SKM-1 (cell line): ENCODE data around the gene SH3GL1.
A peak's percentile ranks its signal among the peaks of the same experiment; 100 is the strongest.

Experiments used
- DNase-seq: peaks from one replicate; lab custom pipeline; 2025; ENCODE audit not compliant: unreplicated experiment; lab: John Stamatoyannopoulos, UW

The SH3GL1 gene

GRCh38 chr19:4431808-4432674, 31.7 kb upstream of the SH3GL1 start:
- DNase-seq, result peak; percentile 16

- no peak for DNase-seq
Measured at GRCh38 chr19:4431296-4431695, 30.9 kb upstream of the SH3GL1 start.

GRCh38 chr19:4430760-4431159, 30.4 kb upstream of the SH3GL1 start:
- peak; percentile 16 for DNase-seq

GRCh38 chr19:4429771-4430171, 29.4 kb upstream of the SH3GL1 start:
- DNase-seq, result no peak

- no peak for DNase-seq
Measured at GRCh38 chr19:4429256-4429655, 28.9 kb upstream of the SH3GL1 start.

GRCh38 chr19:4428326-4428975, 28.1 kb upstream of the SH3GL1 start:
- DNase-seq, result no peak

GRCh38 chr19:4425537-4425936, 25.2 kb upstream of the SH3GL1 start:
- DNase-seq, result no peak

GRCh38 chr19:4423416-4424126, 23.2 kb upstream of the SH3GL1 start:
- no peak for DNase-seq

- DNase-seq, result no peak
Measured at GRCh38 chr19:4416268-4416667, 15.9 kb upstream of the SH3GL1 start.

- DNase-seq, result no peak
Measured at GRCh38 chr19:4415352-4415751, 15.0 kb upstream of the SH3GL1 start.

- no peak for DNase-seq
Measured at GRCh38 chr19:4414800-4415321, 14.5 kb upstream of the SH3GL1 start.

GRCh38 chr19:4414144-4414799, 13.9 kb upstream of the SH3GL1 start:
- no peak for DNase-seq

- DNase-seq, result no peak
Measured at GRCh38 chr19:4413588-4413987, 13.2 kb upstream of the SH3GL1 start.

- no peak for DNase-seq
Measured at GRCh38 chr19:4409123-4409933, 9.0 kb upstream of the SH3GL1 start.

GRCh38 chr19:4406626-4407025, 6.3 kb upstream of the SH3GL1 start:
- DNase-seq, result no peak

GRCh38 chr19:4405977-4406376, 5.6 kb upstream of the SH3GL1 start:
- no peak for DNase-seq

GRCh38 chr19:4403005-4403761, 2.8 kb upstream of the SH3GL1 start:
- no peak for DNase-seq

- DNase-seq, result peak; percentile 99
Measured at GRCh38 chr19:4402171-4403004, 2.0 kb upstream of the SH3GL1 start, which contains the start of gene CHAF1A. Gene CHAF1A, plus strand, starts transcription at chr19:4402640. Its CDS starts 123 bp downstream, at chr19:4402763.
